ENCODE data around the gene DIAPH3. TPM values are rescaled to one million over a fixed set of nuclear protein-coding genes. Genes with fewer than 3 reads are reported as not detected.
A peak's percentile ranks its signal among the peaks of the same experiment; 100 is the strongest.
"Not testable (repeated sequence)": the region's sequence is repeated elsewhere in the genome, so short reads cannot be mapped to it uniquely, and the experiment has no call there.

The DIAPH3 gene
- under 1 TPM; 0.14 to 0.45 (median 0.30) TPM for total RNA-seq
- total RNA-seq (2013), result 0.20 TPM
- total RNA-seq, result 0.07 to 14.4 (median 0.38) reads per million in 29 experiments

- no peaks in the 10 kb centered on the region for H3K9me3 ChIP-seq
- peak within 1 kb of the TSS; percentile 86 for H3K27ac ChIP-seq (ENCODE audit: low read length)
- POLR2A ChIA-PET, result no interaction called here
- H3K36me3 ChIP-seq (ENCODE audit: control insufficient read depth in 2 of 2, extremely low read depth in 1 of 2, insufficient read depth in 1 of 2, low read length in 1 of 2), result no peaks in the 10 kb centered on the region
- H3K4me1 ChIP-seq (ENCODE audit: control insufficient read depth in 1 of 2, extremely low read depth in 1 of 2, insufficient read depth in 2 of 2, low read length in 2 of 2), result peaks cover 3 to 13% of the 10 kb centered on the region in 2 experiments
- CTCF ChIA-PET, result interaction anchor here in 1 of 2 donors (0.6 kb wide), 1 partner anchor 47 kb away, joined by 3 read pairs; no protein-coding TSS in a partner anchor
- WGBS (ENCODE audit: insufficient coverage), result under 1% methylated on average over 53 of the region's 54 CpGs
- DNase-seq (peak; percentile 77 to 93 (median 89)), ATAC-seq (replicated peaks in 1 of 4) (peak; percentile 99 to 100 (median 100))
- peak within 1 kb of the TSS; percentile 90 to 96 for H3K27ac Mint-ChIP-seq
- H3K36me3 Mint-ChIP-seq, result peaks cover 3% of the 10 kb centered on the region
- H3K4me1 Mint-ChIP-seq, result peaks cover 29 to 31% (median 31%) of the 10 kb centered on the region in 3 donors
- peak within 1 kb of the TSS; percentile 87 to 95 for H3K4me3 ChIP-seq (ENCODE audit: control insufficient read depth in 1 of 2, extremely low read depth in 1 of 2, low read length in 1 of 2)
- H3K27me3 ChIP-seq (replicated peaks in 1 of 2; ENCODE audit: control insufficient read depth in 2 of 2, extremely low read depth in 1 of 2, insufficient read depth in 2 of 2, low read length in 1 of 2), result no peaks in the 10 kb centered on the region
- peaks cover 0 to 4% of the 10 kb centered on the region in 2 donors for H3K27me3 Mint-ChIP-seq
- H3K4me3 Mint-ChIP-seq, result peak within 1 kb of the TSS; percentile 88 to 95 (median 91)
- H3K9me3 Mint-ChIP-seq, result no peaks in the 10 kb centered on the region
Measured at GRCh38 chr13:60163478-60164233, at the start of gene DIAPH3. Gene DIAPH3, minus strand, starts transcription at chr13:60163928. Its CDS starts 162 bp downstream, at chr13:60163766.

GRCh38 chr13:60213236-60213744 lies 49.6 kb upstream of the DIAPH3 start:
- Mint-ChIP-seq H3K9me3 (no peaks in the 10 kb centered on the region), H3K27ac (no peak overlapping the region), H3K36me3 (no peaks in the 10 kb centered on the region), H3K4me3 (no peak overlapping the region), H3K4me1 (no peaks in the 10 kb centered on the region), H3K27me3 (peaks cover 13 to 20% of the 10 kb centered on the region in 2 donors)
- WGBS (ENCODE audit: insufficient coverage), result no CpG with 5 or more reads among the region's 1 CpG
- no peaks in the 10 kb centered on the region for H3K4me1 ChIP-seq (ENCODE audit: control insufficient read depth in 1 of 2, extremely low read depth in 1 of 2, insufficient read depth in 2 of 2, low read length in 2 of 2)
- H3K4me3 ChIP-seq (ENCODE audit: control insufficient read depth in 1 of 2, extremely low read depth in 1 of 2, low read length in 1 of 2), result no peak overlapping the region
- no peak overlapping the region for H3K27ac ChIP-seq (ENCODE audit: low read length)
- H3K9me3 ChIP-seq, result no peaks in the 10 kb centered on the region
- ChIA-PET CTCF (no interaction called here), POLR2A (interaction anchor here in 1 of 2 donors (0.6 kb wide), 1 partner anchor 1267 kb away, joined by 3 read pairs; no protein-coding TSS in a partner anchor)
- DNase-seq, result no peak
- peaks cover 0 to 3% of the 10 kb centered on the region in 2 experiments for H3K27me3 ChIP-seq (replicated peaks in 1 of 2; ENCODE audit: control insufficient read depth in 2 of 2, extremely low read depth in 1 of 2, insufficient read depth in 2 of 2, low read length in 1 of 2)
- no peak for ATAC-seq (replicated peaks in 1 of 4)
- H3K36me3 ChIP-seq (ENCODE audit: control insufficient read depth in 2 of 2, extremely low read depth in 1 of 2, insufficient read depth in 1 of 2, low read length in 1 of 2), result no peaks in the 10 kb centered on the region

- H3K27ac ChIP-seq (ENCODE audit: low read length), result no peak overlapping the region
- H3K36me3 Mint-ChIP-seq, result no peaks in the 10 kb centered on the region
- no peak for DNase-seq
- no peaks in the 10 kb centered on the region for H3K4me1 ChIP-seq (ENCODE audit: control insufficient read depth in 1 of 2, extremely low read depth in 1 of 2, insufficient read depth in 2 of 2, low read length in 2 of 2)
- WGBS (ENCODE audit: insufficient coverage), result no CpG with 5 or more reads among the region's 2 CpGs
- no peaks in the 10 kb centered on the region for H3K36me3 ChIP-seq (ENCODE audit: control insufficient read depth in 2 of 2, extremely low read depth in 1 of 2, insufficient read depth in 1 of 2, low read length in 1 of 2)
- H3K4me3 Mint-ChIP-seq, result no peak overlapping the region
- no peak overlapping the region for H3K4me3 ChIP-seq (ENCODE audit: control insufficient read depth in 1 of 2, extremely low read depth in 1 of 2, low read length in 1 of 2)
- no peaks in the 10 kb centered on the region for H3K4me1 Mint-ChIP-seq
- CTCF ChIA-PET, result no interaction called here
- peaks cover 0 to 8% of the 10 kb centered on the region in 2 experiments for H3K27me3 ChIP-seq (replicated peaks in 1 of 2; ENCODE audit: control insufficient read depth in 2 of 2, extremely low read depth in 1 of 2, insufficient read depth in 2 of 2, low read length in 1 of 2)
- peaks cover 12% of the 10 kb centered on the region in 2 donors for H3K27me3 Mint-ChIP-seq
- no peaks in the 10 kb centered on the region for H3K9me3 Mint-ChIP-seq
- H3K27ac Mint-ChIP-seq, result no peak overlapping the region
- ATAC-seq (replicated peaks in 1 of 4), result no peak
- no peaks in the 10 kb centered on the region for H3K9me3 ChIP-seq
- POLR2A ChIA-PET, result no interaction called here
Measured at GRCh38 chr13:60211548-60211947, 47.8 kb upstream of the DIAPH3 start.

DNA sequence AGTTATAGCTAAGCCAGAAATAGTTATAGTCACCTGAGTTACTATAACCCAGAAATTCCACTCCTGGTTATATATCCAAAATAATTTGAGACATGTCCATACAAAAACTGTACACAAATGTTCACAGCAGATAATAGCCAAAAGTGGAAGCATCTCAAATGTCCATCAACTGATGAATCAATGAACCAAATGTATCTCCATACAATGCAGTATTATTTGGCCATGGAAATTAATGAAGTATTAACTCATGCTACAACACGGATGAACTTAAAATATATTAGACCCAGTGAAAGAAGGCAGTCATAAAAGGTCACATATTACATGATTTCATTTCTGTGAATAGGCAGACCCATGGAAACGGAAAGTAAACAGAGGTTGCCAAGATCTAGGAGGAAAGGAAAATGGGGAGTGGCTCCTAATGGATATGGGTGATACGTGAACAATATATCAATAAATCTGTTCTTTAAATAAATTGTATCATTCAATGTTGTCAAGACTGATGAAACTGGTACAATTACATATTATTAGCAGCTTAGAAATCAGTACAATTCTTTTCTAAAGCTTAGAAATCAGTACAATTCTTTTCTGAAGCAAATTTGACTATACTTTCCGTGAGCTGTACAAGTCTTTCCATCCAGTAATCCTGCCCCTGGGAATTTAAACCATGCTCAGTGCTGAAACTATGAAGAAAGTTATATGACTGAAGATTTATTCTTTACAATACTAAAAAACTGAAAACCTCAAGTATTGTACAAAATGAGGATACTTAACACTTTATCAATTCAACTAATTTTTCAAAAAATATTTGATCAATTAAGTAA lies 47.0 kb upstream of the DIAPH3 start:
- peaks cover 12 to 18% of the 10 kb centered on the region in 2 donors for H3K27me3 Mint-ChIP-seq
- ChIA-PET CTCF (interaction anchor here in 1 of 2 donors (0.6 kb wide), 1 partner anchor 47 kb away, joined by 3 read pairs; no protein-coding TSS in a partner anchor), POLR2A (no interaction called here)
- ATAC-seq (replicated peaks in 1 of 4) (no peak), DNase-seq (no peak)
- no peaks in the 10 kb centered on the region for H3K4me1 ChIP-seq (ENCODE audit: control insufficient read depth in 1 of 2, extremely low read depth in 1 of 2, insufficient read depth in 2 of 2, low read length in 2 of 2)
- no peak overlapping the region for H3K4me3 Mint-ChIP-seq
- H3K27ac Mint-ChIP-seq, result no peak overlapping the region
- H3K9me3 Mint-ChIP-seq, result no peaks in the 10 kb centered on the region
- H3K27me3 ChIP-seq (replicated peaks in 1 of 2; ENCODE audit: control insufficient read depth in 2 of 2, extremely low read depth in 1 of 2, insufficient read depth in 2 of 2, low read length in 1 of 2), result peaks cover 0 to 8% of the 10 kb centered on the region in 2 experiments
- no peaks in the 10 kb centered on the region for H3K36me3 ChIP-seq (ENCODE audit: control insufficient read depth in 2 of 2, extremely low read depth in 1 of 2, insufficient read depth in 1 of 2, low read length in 1 of 2)
- H3K36me3 Mint-ChIP-seq, result no peaks in the 10 kb centered on the region
- no peaks in the 10 kb centered on the region for H3K9me3 ChIP-seq
- no peak overlapping the region for H3K4me3 ChIP-seq (ENCODE audit: control insufficient read depth in 1 of 2, extremely low read depth in 1 of 2, low read length in 1 of 2)
- no peak overlapping the region for H3K27ac ChIP-seq (ENCODE audit: low read length)
- no peaks in the 10 kb centered on the region for H3K4me1 Mint-ChIP-seq
- WGBS (ENCODE audit: insufficient coverage), result 100% methylated on average over 1 of the region's 4 CpGs

DNA sequence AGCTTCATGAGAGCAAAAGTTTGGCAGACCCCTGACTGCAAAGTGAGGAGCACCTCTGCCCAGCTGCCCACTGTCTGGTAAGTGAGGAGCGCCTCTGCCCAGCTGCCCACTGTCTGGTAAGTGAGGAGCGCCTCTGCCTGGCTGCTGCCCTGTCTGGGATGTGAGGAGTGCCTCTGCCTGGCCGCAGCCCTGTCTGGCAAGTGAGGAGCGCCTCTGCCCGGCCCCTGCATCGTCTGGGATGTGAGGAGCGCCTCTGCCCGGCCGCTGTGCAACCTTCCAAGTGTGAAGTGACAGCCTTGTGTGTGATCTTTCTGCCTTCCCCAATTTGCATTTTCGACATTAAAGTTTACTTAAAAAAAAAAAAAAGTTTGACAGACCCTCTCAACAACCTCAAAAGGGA lies 41.8 kb upstream of the DIAPH3 start:
- H3K4me3 Mint-ChIP-seq; H3K36me3 ChIP-seq (ENCODE audit: control insufficient read depth in 2 of 2, extremely low read depth in 1 of 2, insufficient read depth in 1 of 2, low read length in 1 of 2); H3K27ac Mint-ChIP-seq; DNase-seq; POLR2A ChIA-PET; H3K4me3 ChIP-seq (ENCODE audit: control insufficient read depth in 1 of 2, extremely low read depth in 1 of 2, low read length in 1 of 2); H3K27ac ChIP-seq (ENCODE audit: low read length); H3K36me3 Mint-ChIP-seq; H3K4me1 ChIP-seq (ENCODE audit: control insufficient read depth in 1 of 2, extremely low read depth in 1 of 2, insufficient read depth in 2 of 2, low read length in 2 of 2); H3K9me3 Mint-ChIP-seq; H3K9me3 ChIP-seq; H3K4me1 Mint-ChIP-seq; ATAC-seq (replicated peaks in 1 of 4); CTCF ChIA-PET: not testable (repeated sequence)
- 62% methylated on average over 9 of the region's 10 CpGs for WGBS (ENCODE audit: insufficient coverage)
- peaks cover 0 to 17% of the 10 kb centered on the region in 2 experiments for H3K27me3 ChIP-seq (replicated peaks in 1 of 2; ENCODE audit: control insufficient read depth in 2 of 2, extremely low read depth in 1 of 2, insufficient read depth in 2 of 2, low read length in 1 of 2)
- H3K27me3 Mint-ChIP-seq, result peaks cover 15 to 37% of the 10 kb centered on the region in 2 donors

GRCh38 chr13:60201286-60201685 lies 37.6 kb upstream of the DIAPH3 start:
- ATAC-seq (replicated peaks in 1 of 4) (no peak), DNase-seq (no peak)
- Histone ChIP-seq H3K36me3 (ENCODE audit: control insufficient read depth in 2 of 2, extremely low read depth in 1 of 2, insufficient read depth in 1 of 2, low read length in 1 of 2) (no peaks in the 10 kb centered on the region), H3K27me3 (replicated peaks in 1 of 2; ENCODE audit: control insufficient read depth in 2 of 2, extremely low read depth in 1 of 2, insufficient read depth in 2 of 2, low read length in 1 of 2) (peaks cover 0 to 9% of the 10 kb centered on the region in 2 experiments), H3K27ac (ENCODE audit: low read length) (no peak overlapping the region), H3K4me3 (ENCODE audit: control insufficient read depth in 1 of 2, extremely low read depth in 1 of 2, low read length in 1 of 2) (no peak overlapping the region), H3K4me1 (ENCODE audit: control insufficient read depth in 1 of 2, extremely low read depth in 1 of 2, insufficient read depth in 2 of 2, low read length in 2 of 2) (no peaks in the 10 kb centered on the region), H3K9me3 (no peaks in the 10 kb centered on the region)
- CTCF ChIA-PET, result no interaction called here
- POLR2A ChIA-PET, result no interaction called here
- Mint-ChIP-seq H3K27ac (no peak overlapping the region), H3K36me3 (no peaks in the 10 kb centered on the region), H3K4me1 (no peaks in the 10 kb centered on the region), H3K9me3 (no peaks in the 10 kb centered on the region), H3K4me3 (no peak overlapping the region), H3K27me3 (peaks cover 7 to 34% of the 10 kb centered on the region in 2 donors)
